GM10248 (cell line): ENCODE data around the gene RDH14.

Experiments
- CTCF ChIA-PET: fragments of 300-600 bp; sonication (Branson Sonifier 250); formaldehyde crosslinking; extraction: SDS; loops from one replicate; lab custom pipeline; 2021; ENCODE audit warnings: antibody characterized with exemption; lab: Yijun Ruan, JAX
- POLR2A ChIA-PET: fragments of 350-650 bp; sonication (Branson Sonifier 250); formaldehyde crosslinking; extraction: SDS; loops from one replicate; lab custom pipeline; 2020; ENCODE audit warnings: antibody characterized with exemption; lab: Yijun Ruan, JAX
- DNase-seq: peaks from one replicate; pipeline ENCODE4 v3.0.0; 2012; ENCODE audit errors: extremely low spot score
- TF ChIP-seq, protein P1 (sequence below): IDR thresholded peaks from 2 replicates; pipeline ENCODE4 v1.5.1; 2012; ENCODE audit warnings: mild to moderate bottlenecking, low read depth; ENCODE audit errors: extremely low read depth, missing control alignments, control extremely low read depth

Gene RDH14

GRCh38 chr2:18536100-18536499 lies 24.4 kb downstream of the RDH14 start:
- CTCF ChIA-PET, result interaction anchor here (0.8 to 10.7 kb wide), 2 partner anchors 9 to 17 kb away, joined by 4 to 74 read pairs; no protein-coding TSS in a partner anchor
- POLR2A ChIA-PET, result no interaction called here
- TF ChIP-seq, protein P1, sequence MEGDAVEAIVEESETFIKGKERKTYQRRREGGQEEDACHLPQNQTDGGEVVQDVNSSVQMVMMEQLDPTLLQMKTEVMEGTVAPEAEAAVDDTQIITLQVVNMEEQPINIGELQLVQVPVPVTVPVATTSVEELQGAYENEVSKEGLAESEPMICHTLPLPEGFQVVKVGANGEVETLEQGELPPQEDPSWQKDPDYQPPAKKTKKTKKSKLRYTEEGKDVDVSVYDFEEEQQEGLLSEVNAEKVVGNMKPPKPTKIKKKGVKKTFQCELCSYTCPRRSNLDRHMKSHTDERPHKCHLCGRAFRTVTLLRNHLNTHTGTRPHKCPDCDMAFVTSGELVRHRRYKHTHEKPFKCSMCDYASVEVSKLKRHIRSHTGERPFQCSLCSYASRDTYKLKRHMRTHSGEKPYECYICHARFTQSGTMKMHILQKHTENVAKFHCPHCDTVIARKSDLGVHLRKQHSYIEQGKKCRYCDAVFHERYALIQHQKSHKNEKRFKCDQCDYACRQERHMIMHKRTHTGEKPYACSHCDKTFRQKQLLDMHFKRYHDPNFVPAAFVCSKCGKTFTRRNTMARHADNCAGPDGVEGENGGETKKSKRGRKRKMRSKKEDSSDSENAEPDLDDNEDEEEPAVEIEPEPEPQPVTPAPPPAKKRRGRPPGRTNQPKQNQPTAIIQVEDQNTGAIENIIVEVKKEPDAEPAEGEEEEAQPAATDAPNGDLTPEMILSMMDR, result no peak
- no peak for DNase-seq

- ChIA-PET CTCF (interaction anchor here (1.6 to 10.7 kb wide), 2 partner anchors 11 to 12 kb away, joined by 3 to 74 read pairs; no protein-coding TSS in a partner anchor), POLR2A (no interaction called here)
- no peak for DNase-seq
- TF ChIP-seq, protein P1, result no peak
Observed at GRCh38 chr2:18531194-18531593, 29.3 kb downstream of the RDH14 start.

DNA sequence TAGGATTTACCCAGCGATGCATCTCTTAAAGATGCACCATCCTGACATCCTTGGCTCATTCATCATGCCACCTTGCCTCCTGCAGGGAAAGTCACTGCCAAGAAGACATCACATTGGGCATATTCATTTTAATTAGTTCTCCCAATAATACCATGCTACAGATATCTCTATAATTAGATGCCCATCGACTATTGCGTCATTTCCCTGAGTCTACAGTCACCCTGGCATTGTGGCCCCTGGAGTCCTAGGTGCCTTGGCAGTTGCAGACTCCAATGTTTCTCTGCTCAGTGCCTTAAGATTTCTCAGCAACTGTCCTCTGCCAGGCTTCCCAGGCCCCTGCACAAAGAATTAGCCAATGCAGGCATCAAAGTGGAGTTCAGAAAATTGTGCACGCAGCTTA lies 32.6 kb downstream of the RDH14 start:
- CTCF ChIA-PET, result interaction anchor here (1.0 to 10.7 kb wide), 3 partner anchors 9 to 1335 kb away, joined by 3 to 74 read pairs (median 4); no protein-coding TSS in a partner anchor
- no peak for DNase-seq
- POLR2A ChIA-PET, result no interaction called here
- TF ChIP-seq, protein P1, result no peak

GRCh38 chr2:18527326-18527725 lies 33.1 kb downstream of the RDH14 start:
- ChIA-PET POLR2A (no interaction called here), CTCF (interaction anchor here (1.0 to 10.7 kb wide), 4 partner anchors 9 to 1336 kb away, joined by 3 to 74 read pairs (median 4); no protein-coding TSS in a partner anchor)
- no peak for DNase-seq
- TF ChIP-seq, protein P1, result no peak

DNA sequence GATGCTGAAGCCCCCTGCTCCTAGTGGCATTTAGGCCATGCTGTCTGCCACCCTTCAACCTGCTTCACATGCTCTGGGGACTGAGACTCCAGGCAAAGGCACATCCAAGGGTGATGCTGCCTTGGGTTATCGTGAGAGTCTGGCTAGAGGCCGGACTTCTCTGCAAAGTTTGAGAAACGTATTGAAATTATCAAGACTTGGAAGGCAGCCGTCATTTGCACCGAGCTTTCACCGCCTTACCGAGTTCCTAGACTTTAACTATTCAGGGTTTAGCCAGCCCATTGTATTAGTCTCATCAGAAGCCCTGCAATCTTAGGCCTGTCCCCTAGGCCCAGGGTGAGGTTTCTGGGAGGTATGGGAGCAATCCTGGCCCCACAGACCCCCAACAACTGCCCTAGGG lies 34.0 kb downstream of the RDH14 start:
- CTCF ChIA-PET, result interaction anchor here (1.1 to 10.7 kb wide), 2 partner anchors 8 to 32 kb away, joined by 4 to 74 read pairs; no protein-coding TSS in a partner anchor
- POLR2A ChIA-PET, result no interaction called here
- TF ChIP-seq, protein P1, result no peak
- DNase-seq, result no peak

- TF ChIP-seq, protein P1, result no peak
- ChIA-PET CTCF (no interaction called here), POLR2A (no interaction called here)
- no peak for DNase-seq
Observed at GRCh38 chr2:18525852-18526251, 34.6 kb downstream of the RDH14 start.
